ENCODE results near the gene HLA-E. TPM values are rescaled to one million over a fixed set of nuclear protein-coding genes. Genes with fewer than 3 reads are reported as not detected.

HLA-E gene
- total and polyA plus RNA-seq, 2 of the 13 experiments (the other 11 are each of a cell fraction or from before 2014, with no cell fraction given), result 45.2 to 90.4 TPM

- peak; percentile 60; the same call in 1 of the 2 replicates for TF ChIP-seq HOXA3 (CRISPR knock-in tag; IDR thresholded peaks at IDR 0.05)
- 0 out of 2 replicates have a peak, but pooled peaks have one; percentile 36 for TF ChIP-seq ZSCAN9 (CRISPR knock-in tag; IDR thresholded peaks at IDR 0.05; ENCODE audit: borderline replicate concordance)
- no peak for TF ChIP-seq ESRRA (CRISPR knock-in tag; IDR thresholded peaks at IDR 0.05; ENCODE audit: low read depth)
- TF ChIP-seq RBM39 (IDR thresholded peaks at IDR 0.05; ENCODE audit: low read depth, low read length, poor library complexity, severe bottlenecking), result no peak
- TF ChIP-seq ZBTB38 (CRISPR knock-in tag; IDR thresholded peaks at IDR 0.05), result 0 out of 2 replicates have a peak, but pooled peaks have one; percentile 35
- no peak for TF ChIP-seq LCORL (IDR thresholded peaks at IDR 0.05)
- TF ChIP-seq LCORL (CRISPR knock-in tag; IDR thresholded peaks at IDR 0.05), result 0 out of 2 replicates have a peak, but pooled peaks have one; percentile 20
- TF ChIP-seq STAG1 (CRISPR knock-in tag; IDR thresholded peaks at IDR 0.05), result peak; percentile 85
- peak; percentile 54; the same call in 1 of the 2 replicates for TF ChIP-seq KAT8 (CRISPR knock-in tag; IDR thresholded peaks at IDR 0.05)
- no peak for TF ChIP-seq GATAD1 (CRISPR knock-in tag; IDR thresholded peaks at IDR 0.05)
- TF ChIP-seq SOX5 (CRISPR knock-in tag; IDR thresholded peaks at IDR 0.05; ENCODE audit: borderline replicate concordance), result peak; percentile 26; the same call in 1 of the 2 replicates
- TF ChIP-seq CENPBD1 (CRISPR knock-in tag; IDR thresholded peaks at IDR 0.05; ENCODE audit: borderline replicate concordance, low read depth), result no peak
- TF ChIP-seq TERF1 (CRISPR knock-in tag; IDR thresholded peaks at IDR 0.05), result no peak
- TF ChIP-seq ZNF839 (CRISPR knock-in tag; IDR thresholded peaks at IDR 0.05; ENCODE audit: borderline replicate concordance), result no peak
- TF ChIP-seq TRIM24 (CRISPR knock-in tag; IDR thresholded peaks at IDR 0.05), result no peak
- TF ChIP-seq HNF1B (CRISPR knock-in tag; IDR thresholded peaks at IDR 0.05), result peak; percentile 45
- TF ChIP-seq ZNF782 (CRISPR knock-in tag; IDR thresholded peaks at IDR 0.05; ENCODE audit: borderline replicate concordance), result no peak
- TF ChIP-seq SMAD3 (CRISPR knock-in tag; IDR thresholded peaks at IDR 0.05), result no peak
- TF ChIP-seq SRY (CRISPR knock-in tag; IDR thresholded peaks at IDR 0.05), result no peak
- no peak; the same call in 1 of the 2 replicates for TF ChIP-seq KDM5A (IDR thresholded peaks at IDR 0.05; ENCODE audit: borderline replicate concordance, low read length)
- TF ChIP-seq ZNF761 (CRISPR knock-in tag; conservative IDR thresholded peaks at IDR 0.05), result no peak
- TF ChIP-seq IKZF5 (CRISPR knock-in tag; IDR thresholded peaks at IDR 0.05), result peak; percentile 47; the same call in 1 of the 2 replicates
- TF ChIP-seq RELA (CRISPR knock-in tag; IDR thresholded peaks at IDR 0.05), result 0 out of 2 replicates have a peak, but pooled peaks have one; percentile 36
- TF ChIP-seq SAP130 (CRISPR knock-in tag; IDR thresholded peaks at IDR 0.05; ENCODE audit: low read depth), result peak; percentile 78
- no peak; the same call in 1 of the 2 replicates for TF ChIP-seq PHF21A (CRISPR knock-in tag; IDR thresholded peaks at IDR 0.05)
These were observed 52.5 kb downstream of the HLA-E start (continued) for GRCh38 chr6:30541515-30542403.
